Activated CD8-positive, alpha-beta memory T cell treated with anti-CD3 and anti-CD28 coated beads for 36 hours (primary cell): ENCODE data around the gene SCN10A. TPM values are rescaled to one million over a fixed set of nuclear protein-coding genes. Genes with fewer than 3 reads are reported as not detected.

Experiments
- CTCF ChIA-PET: fragments of 350-600 bp; sonication (Branson Sonifier 250); formaldehyde crosslinking; loops from one replicate; lab custom pipeline; 2021; ENCODE audit warnings: antibody characterized with exemption; lab: Charles Lee
- POLR2A ChIA-PET: fragments of 350-600 bp; sonication (Branson Sonifier 250); formaldehyde crosslinking; loops from one replicate; lab custom pipeline; 2021; ENCODE audit warnings: antibody characterized with exemption; lab: Charles Lee
- total RNA-seq, 2 experiments: library from RNA; stranded (reverse); gene quantifications; one replicate each; pipeline ENCODE4 v1.2.3, GENCODE V29; 2021

Gene SCN10A
- total RNA-seq, 2 experiments from 2014 or later: not detected

DNA sequence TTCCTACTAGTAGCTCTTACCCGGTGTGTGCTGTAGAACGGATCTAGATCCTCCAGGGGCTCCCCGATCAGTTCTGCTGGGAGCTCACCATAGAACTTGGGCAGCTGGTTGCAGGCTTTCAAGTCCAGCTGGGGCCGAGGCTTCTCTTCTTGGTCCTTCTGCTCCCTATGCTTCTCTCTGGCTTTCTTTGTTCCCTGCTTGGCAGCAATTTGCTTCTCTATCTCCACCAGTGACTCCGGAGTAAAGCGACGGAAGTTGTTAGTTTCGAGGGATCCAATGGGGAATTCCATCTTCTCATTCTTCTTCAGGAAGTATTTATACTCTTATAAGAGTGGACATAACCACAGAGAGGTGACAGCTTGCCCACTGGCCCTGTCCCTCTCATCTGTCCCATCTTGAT is 22.3 kb downstream of the SCN10A start:
- ChIA-PET POLR2A (no interaction called here), CTCF (no interaction called here)

DNA sequence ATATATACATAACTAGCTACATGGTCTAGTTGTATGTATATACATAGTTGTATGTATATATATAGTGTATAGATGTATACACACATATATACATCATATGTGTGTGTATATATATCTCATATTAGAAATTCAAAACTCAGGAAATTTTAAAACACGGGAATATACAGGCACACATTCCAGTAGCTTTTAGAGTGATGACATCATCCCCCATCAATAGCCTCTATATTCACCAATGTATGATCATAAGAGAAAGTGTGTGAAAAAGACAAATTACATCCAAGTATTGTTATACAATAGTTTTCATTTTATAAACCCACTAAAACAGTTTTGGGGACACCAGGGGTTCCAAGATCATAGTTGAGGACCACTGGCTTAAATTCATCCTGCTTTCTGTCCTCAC is 23.0 kb downstream of the SCN10A start:
- ChIA-PET POLR2A (no interaction called here), CTCF (no interaction called here)

GRCh38 chr3:38782148-38782547 is 33.9 kb downstream of the SCN10A start:
- ChIA-PET POLR2A (no interaction called here), CTCF (no interaction called here)

GRCh38 chr3:38773528-38773927 is 42.5 kb downstream of the SCN10A start:
- POLR2A ChIA-PET: no interaction called here
- CTCF ChIA-PET: no interaction called here

- ChIA-PET CTCF (no interaction called here), POLR2A (no interaction called here)
Measured at GRCh38 chr3:38763569-38763968, 52.4 kb downstream of the SCN10A start.

DNA sequence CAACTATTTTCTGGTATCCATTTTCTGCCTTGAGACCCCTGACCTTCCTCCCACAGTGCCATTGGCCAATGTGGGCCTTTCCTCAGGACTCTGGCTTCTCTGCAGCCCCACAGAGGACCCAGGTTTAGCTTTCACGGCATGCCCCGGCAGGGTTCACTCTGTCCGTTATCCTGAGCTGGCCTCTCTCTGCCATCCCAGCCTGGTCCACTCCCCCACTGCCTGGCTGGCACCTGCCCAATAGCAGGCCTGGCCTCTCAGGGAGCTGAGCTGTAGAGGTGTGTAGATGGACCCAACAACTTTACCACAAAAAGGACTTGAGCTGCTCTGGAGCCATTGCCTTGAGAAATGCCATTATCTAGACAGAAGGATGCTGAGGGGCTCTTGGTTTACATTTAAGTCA is 57.5 kb downstream of the SCN10A start:
- CTCF ChIA-PET: interaction anchor here (0.6 kb wide), 1 partner anchor 1371 kb away, joined by 3 read pairs; no protein-coding TSS in a partner anchor
- POLR2A ChIA-PET: no interaction called here

GRCh38 chr3:38757721-38758120 is 58.3 kb downstream of the SCN10A start:
- POLR2A ChIA-PET: no interaction called here
- CTCF ChIA-PET: no interaction called here

DNA sequence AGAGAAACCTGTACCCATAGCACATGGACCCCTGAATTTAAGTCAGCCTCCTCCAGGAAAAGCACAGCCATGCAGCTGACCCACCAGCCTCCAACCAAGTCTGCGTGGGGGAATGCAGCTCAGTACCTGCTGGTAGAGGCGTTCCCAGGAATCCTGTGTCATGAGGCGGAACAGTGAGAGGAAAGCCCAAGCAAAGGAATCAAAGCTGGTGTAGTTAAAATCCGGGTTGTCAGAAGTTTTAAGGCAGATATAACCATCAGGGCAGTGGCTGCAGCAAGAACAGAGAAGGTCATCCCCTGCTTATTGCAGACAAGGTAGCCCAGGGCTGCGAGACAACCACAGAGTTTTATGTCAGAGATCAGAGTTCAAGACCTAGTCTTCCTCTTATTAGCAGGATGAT is 59.1 kb downstream of the SCN10A start:
- ChIA-PET POLR2A (no interaction called here), CTCF (no interaction called here)

DNA sequence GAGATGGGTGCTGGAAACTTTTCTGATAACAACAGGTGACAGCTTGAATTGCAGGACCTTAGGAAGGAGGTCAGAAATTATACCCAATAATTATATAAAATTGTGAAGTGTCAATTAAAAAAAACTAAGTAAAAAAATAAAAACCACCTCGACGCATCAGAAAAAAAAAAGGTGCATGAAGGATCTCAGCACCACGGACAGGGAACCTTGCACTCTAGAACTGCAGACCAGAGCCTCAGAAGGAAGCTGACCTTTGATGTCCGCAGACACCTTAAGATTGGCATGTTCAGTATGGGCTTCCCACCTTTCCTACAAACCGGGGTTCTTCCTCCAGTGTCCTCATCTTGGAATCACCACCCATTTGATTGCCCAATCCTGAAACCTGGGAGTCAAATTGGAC is 60.9 kb downstream of the SCN10A start:
- ChIA-PET CTCF (no interaction called here), POLR2A (no interaction called here)

DNA sequence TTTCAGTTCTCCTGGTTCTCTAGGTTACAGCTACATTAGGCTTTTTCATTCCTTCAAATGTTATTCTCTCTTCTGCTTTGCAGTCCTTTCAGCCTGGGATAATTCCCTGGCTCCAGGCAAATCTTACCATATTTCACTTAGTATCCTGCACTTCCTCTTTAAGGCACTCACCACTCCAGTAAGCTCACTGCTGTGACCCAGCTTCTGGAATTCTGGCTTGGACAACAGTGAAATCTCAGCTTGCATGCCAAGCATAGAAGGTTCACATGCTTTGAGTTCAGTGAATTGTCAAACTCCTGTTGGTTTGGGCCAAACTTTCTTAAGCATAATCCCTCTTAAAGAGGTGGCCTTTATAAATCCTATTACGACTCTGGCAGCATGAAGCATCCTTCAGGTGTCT is 69.4 kb downstream of the SCN10A start:
- ChIA-PET CTCF (no interaction called here), POLR2A (no interaction called here)

DNA sequence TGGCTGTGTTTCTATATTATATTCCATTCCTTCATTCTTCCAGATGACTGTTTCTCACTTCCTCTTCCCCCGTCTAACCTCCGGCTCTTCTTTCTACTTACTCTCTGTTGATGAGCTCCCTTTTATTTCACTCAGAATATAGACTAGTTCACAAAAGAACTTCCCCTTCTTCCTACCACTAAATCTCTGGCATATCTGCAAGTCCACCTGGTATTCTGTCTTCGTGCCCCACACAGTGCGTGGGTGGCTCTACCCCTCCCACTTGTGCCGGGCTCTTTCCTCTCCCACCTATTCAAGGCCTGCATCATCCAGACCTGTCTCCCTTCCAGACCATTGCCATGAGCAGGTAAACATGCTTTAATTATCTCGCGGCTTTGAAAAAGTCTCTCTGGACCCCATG is 73.0 kb downstream of the SCN10A start:
- CTCF ChIA-PET: no interaction called here
- POLR2A ChIA-PET: no interaction called here

GRCh38 chr3:38742550-38742949 is 73.5 kb downstream of the SCN10A start:
- CTCF ChIA-PET: no interaction called here

GRCh38 chr3:38740537-38740936 is 75.5 kb downstream of the SCN10A start:
- CTCF ChIA-PET: no interaction called here

More at GRCh38 chr3:38742550-38742949, 73.5 kb downstream of the SCN10A start:
- POLR2A ChIA-PET: no interaction called here

GRCh38 chr3:38739931-38740330 is 76.1 kb downstream of the SCN10A start:
- ChIA-PET CTCF (no interaction called here), POLR2A (no interaction called here)

More at GRCh38 chr3:38740537-38740936, 75.5 kb downstream of the SCN10A start:
- POLR2A ChIA-PET: no interaction called here

DNA sequence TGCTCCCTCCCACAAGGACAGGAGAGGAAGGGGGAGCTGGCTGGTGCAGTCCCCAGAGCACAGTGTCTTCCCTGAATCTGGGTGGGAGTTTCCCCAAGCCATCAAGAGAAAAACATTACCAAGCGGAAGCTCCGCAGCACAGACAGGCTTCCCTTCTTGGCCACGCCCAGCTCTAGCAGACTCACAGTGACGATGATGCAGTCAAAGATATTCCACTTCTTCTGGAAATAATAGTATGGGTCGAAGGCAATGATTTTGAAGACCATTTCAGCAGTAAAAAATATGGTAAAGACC is 76.7 kb downstream of the SCN10A start:
- CTCF ChIA-PET: interaction anchor here (0.9 kb wide), 1 partner anchor 264 kb away, joined by 3 read pairs; no protein-coding TSS in a partner anchor
- POLR2A ChIA-PET: no interaction called here

DNA sequence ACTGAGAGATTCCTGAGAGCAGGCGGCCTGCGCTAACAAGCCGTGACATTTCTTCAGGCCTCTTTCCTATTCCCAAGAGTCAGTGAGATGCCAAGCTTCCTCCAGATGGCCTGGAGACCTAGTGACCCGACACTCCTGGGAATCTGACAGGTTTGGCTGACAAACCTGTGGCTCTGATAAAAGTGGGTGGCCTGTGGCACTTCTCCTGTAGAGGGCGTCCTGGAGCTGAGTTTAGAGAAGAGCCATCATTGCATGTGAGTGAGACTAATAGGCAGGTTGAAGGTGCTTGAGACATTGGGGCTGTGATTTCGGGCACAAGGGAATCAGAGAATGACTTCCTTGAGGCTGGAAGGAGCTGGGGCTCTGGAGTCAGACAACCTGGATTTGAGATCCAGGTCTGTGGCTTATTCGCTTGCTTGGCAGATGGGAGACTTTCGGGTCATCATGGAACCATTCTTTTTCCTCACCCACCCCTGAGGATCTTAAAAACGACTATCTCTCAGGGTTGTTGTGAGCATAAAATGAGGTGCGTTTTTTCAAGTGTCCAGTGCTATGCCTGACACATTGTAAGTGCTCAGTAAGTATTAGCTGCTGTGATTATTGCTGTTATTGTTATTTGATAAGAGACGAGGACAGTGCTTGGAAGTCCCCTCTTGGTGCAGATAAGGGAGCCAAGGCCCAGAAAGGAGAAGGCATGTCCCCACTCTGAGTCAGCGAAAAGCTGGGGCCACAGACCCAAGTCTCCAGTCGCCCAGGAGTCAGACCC is 77.2 kb downstream of the SCN10A start:
- ChIA-PET CTCF (interaction anchor here (0.9 to 1.0 kb wide), 2 partner anchors 97 to 265 kb away, joined by 3 read pairs; no protein-coding TSS in a partner anchor), POLR2A (no interaction called here)

DNA sequence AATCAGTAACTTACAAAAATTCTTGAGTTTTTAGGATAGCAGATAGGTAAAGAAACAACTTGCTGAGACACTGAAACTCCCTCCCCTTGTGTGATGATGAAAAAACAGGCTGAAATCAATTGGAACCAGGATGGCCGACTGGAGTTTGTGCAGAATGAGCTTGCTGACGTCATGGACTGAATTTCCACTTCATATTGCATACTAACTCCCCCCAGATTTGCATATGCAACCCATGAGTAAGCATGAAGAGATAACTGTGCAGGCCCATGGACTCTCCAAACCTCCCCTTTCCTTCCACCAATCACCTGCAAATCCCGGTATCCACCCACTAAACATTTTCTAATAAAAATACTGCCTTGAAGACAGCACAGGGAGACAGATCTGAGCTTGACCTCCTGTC is 84.5 kb downstream of the SCN10A start:
- ChIA-PET POLR2A (no interaction called here), CTCF (no interaction called here)

DNA sequence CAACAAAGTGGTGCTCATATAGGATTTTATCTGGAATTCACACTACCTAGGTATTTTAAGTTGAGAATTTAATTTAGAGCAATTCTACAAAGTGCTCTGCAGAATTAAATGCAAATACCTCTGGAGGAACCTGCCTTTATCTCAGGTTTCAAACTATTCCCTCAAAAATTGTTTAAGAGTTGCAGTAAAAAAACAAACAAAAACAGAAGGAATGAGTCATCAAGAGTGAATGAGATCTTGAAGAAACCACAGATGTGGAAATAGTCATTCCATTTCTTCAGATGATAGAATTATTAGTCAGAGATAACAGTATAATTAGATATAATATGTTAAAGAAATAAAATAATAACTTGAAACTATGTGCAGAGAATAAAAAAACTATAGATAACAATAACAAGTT is 85.7 kb downstream of the SCN10A start:
- CTCF ChIA-PET: no interaction called here

DNA sequence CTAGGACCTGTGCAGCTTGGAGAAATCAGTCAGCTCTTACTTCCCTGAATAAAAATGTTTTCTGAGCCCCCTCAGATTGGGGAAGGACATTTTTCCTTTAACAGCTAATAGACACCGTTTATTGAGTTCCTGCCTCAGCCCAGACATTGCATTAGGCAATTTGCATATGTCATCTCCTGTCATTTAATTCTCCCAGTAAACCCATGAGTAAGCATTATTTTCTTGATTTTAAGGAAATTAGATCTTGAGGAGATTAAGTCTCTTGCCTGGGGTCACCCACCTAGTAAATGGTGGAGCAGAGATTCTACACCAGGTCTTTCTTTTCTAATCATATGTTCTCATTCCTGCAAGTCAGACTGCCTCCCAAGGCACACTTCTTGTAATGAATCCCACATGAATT is 88.0 kb downstream of the SCN10A start:
- ChIA-PET CTCF (no interaction called here), POLR2A (no interaction called here)

More for the DNA sequence above, 85.7 kb downstream of the SCN10A start:
- POLR2A ChIA-PET: no interaction called here

GRCh38 chr3:38726751-38727150 is 89.3 kb downstream of the SCN10A start:
- POLR2A ChIA-PET: no interaction called here
- CTCF ChIA-PET: no interaction called here

DNA sequence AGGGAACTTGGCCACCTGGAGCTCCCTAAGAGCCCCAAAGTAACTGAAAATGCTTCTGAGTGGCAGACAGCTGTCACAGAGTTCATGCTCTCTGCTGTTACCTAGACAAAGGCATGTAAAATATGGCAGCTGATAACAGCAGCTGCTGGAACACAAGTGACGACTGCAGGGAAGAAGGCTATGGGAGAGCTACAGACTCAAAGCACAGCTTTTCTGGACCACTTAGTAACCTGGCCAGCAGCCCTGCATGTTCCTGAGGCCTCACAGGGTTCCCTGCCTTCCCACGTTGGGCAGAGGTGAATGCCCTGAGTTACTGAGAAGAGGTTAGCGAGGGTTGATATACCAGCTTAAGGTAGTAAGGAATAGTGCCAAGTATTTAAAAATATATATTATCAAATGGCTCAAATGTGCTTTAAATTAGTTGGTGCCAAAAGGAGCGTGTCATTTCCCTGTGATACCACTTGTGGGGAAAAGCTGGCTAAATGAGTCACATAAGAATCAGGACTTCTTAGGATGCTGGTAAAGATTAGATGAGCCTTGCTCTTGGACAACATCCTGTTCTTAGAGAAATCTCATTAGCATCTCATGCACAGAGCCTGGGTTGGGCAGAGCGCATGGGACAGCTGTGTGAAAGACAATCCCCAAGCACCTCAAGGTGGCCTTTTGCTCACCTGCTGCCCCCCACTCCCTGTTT is 90.1 kb downstream of the SCN10A start:
- ChIA-PET CTCF (no interaction called here), POLR2A (no interaction called here)
